ENCODE results near the gene PHLPP2. TPM values are rescaled to one million over a fixed set of nuclear protein-coding genes. Genes with fewer than 3 reads are reported as not detected.
"Not testable (repeated sequence)": the region's sequence is repeated elsewhere in the genome, so short reads cannot be mapped to it uniquely, and the experiment has no call there.

The PHLPP2 gene
- total RNA-seq, 1 donor from 2014 or later: 9.3 TPM

DNA sequence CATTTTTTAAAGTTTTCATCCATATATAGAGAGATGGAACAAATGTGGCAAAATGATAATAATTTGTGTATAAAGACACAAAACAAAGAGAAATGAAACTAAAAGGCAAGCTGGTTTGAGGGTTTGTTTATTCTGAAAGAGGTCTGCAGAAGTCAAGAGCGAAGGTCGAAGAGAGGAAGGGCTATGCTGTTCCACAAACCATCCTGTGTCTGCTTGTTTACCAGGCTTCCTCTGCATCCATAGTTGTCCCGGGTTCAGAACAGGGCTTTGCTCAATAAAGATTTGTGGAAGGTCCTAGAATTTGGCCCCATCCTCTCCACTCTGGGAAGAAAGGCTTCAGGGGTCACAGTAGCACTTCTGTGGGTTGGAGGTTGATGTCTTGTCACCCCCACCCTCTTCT lies 100.9 kb downstream of the PHLPP2 start:
- ATAC-seq (no peak), DNase-seq (no peak)
- Histone ChIP-seq H3K4me1 (peaks cover 14% of the 10 kb centered on the region), H3K27ac (no peak overlapping the region), H3K27me3 (peaks cover 24% of the 10 kb centered on the region), H3K36me3 (no peaks in the 10 kb centered on the region), H3K9me3 (no peaks in the 10 kb centered on the region), H3K4me3 (no peak overlapping the region)
- TF ChIP-seq, protein P1, sequence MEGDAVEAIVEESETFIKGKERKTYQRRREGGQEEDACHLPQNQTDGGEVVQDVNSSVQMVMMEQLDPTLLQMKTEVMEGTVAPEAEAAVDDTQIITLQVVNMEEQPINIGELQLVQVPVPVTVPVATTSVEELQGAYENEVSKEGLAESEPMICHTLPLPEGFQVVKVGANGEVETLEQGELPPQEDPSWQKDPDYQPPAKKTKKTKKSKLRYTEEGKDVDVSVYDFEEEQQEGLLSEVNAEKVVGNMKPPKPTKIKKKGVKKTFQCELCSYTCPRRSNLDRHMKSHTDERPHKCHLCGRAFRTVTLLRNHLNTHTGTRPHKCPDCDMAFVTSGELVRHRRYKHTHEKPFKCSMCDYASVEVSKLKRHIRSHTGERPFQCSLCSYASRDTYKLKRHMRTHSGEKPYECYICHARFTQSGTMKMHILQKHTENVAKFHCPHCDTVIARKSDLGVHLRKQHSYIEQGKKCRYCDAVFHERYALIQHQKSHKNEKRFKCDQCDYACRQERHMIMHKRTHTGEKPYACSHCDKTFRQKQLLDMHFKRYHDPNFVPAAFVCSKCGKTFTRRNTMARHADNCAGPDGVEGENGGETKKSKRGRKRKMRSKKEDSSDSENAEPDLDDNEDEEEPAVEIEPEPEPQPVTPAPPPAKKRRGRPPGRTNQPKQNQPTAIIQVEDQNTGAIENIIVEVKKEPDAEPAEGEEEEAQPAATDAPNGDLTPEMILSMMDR (IDR thresholded peaks at IDR 0.05): no peak
- intact Hi-C loops (cut with DNase I): no loop called here

- Histone ChIP-seq H3K27me3 (peaks cover 27% of the 10 kb centered on the region), H3K4me3 (no peak overlapping the region), H3K4me1 (peaks cover 13% of the 10 kb centered on the region), H3K36me3 (no peaks in the 10 kb centered on the region), H3K27ac (no peak overlapping the region), H3K9me3 (no peaks in the 10 kb centered on the region)
- DNase-seq (no peak), ATAC-seq (no peak)
- intact Hi-C loops (cut with DNase I): no loop called here
- TF ChIP-seq, protein P1 (IDR thresholded peaks at IDR 0.05): no peak
Measured at GRCh38 chr16:71622088-71622487, 102.4 kb downstream of the PHLPP2 start.

GRCh38 chr16:71618429-71618828 lies 106.1 kb downstream of the PHLPP2 start:
- Histone ChIP-seq H3K27me3 (peaks cover 6% of the 10 kb centered on the region), H3K27ac (no peak overlapping the region), H3K9me3 (no peaks in the 10 kb centered on the region), H3K4me3 (no peak overlapping the region), H3K4me1 (no peaks in the 10 kb centered on the region), H3K36me3 (no peaks in the 10 kb centered on the region)
- intact Hi-C loops (cut with DNase I): no loop called here
- DNase-seq: no peak
- TF ChIP-seq, protein P1 (IDR thresholded peaks at IDR 0.05): no peak
- no peak for ATAC-seq

- DNase-seq; intact Hi-C loops (cut with DNase I); H3K4me3 ChIP-seq; H3K36me3 ChIP-seq; H3K4me1 ChIP-seq; ATAC-seq; H3K9me3 ChIP-seq; H3K27me3 ChIP-seq; H3K27ac ChIP-seq: not testable (repeated sequence)
Measured at GRCh38 chr16:71614956-71615355, 109.5 kb downstream of the PHLPP2 start.

- Histone ChIP-seq H3K4me1 (no peaks in the 10 kb centered on the region), H3K4me3 (no peak overlapping the region), H3K27me3 (no peaks in the 10 kb centered on the region), H3K9me3 (no peaks in the 10 kb centered on the region), H3K27ac (no peak overlapping the region), H3K36me3 (no peaks in the 10 kb centered on the region)
- DNase-seq (peak; percentile 90), ATAC-seq (peak; percentile 99)
- TF ChIP-seq, protein P1 (IDR thresholded peaks at IDR 0.05): peak; percentile 97
- intact Hi-C loops (cut with DNase I): no loop called here
Measured at GRCh38 chr16:71610936-71611871, 113.3 kb downstream of the PHLPP2 start.

GRCh38 chr16:71610447-71610846 lies 114.1 kb downstream of the PHLPP2 start:
- no peaks in the 10 kb centered on the region for H3K27me3 ChIP-seq

More at GRCh38 chr16:71610447-71610846, 114.1 kb downstream of the PHLPP2 start:
- ATAC-seq (no peak), DNase-seq (no peak)
- Histone ChIP-seq H3K4me1 (no peaks in the 10 kb centered on the region), H3K27ac (no peak overlapping the region), H3K4me3 (no peak overlapping the region), H3K9me3 (no peaks in the 10 kb centered on the region), H3K36me3 (no peaks in the 10 kb centered on the region)
- TF ChIP-seq, protein P1 (IDR thresholded peaks at IDR 0.05): no peak
- intact Hi-C loops (cut with DNase I): no loop called here

All from upper lobe of right lung (tissue), 1 donor.